Astrocyte (in vitro differentiated cells and primary cell): Measurements from ENCODE around the gene ABCA6.

Experiments
- CTCF ChIP-seq: IDR thresholded peaks from 2 replicates; pipeline ENCODE4 v1.5.1; 2011; ENCODE audit warnings: low read depth, mild to moderate bottlenecking, inconsistent platforms, low read length, moderate library complexity; ENCODE audit not compliant: insufficient read depth
- EZH2 ChIP-seq: IDR thresholded peaks from 2 replicates; pipeline ENCODE4 v1.6.1; 2012; ENCODE audit warnings: mild to moderate bottlenecking, low read length, inconsistent platforms; ENCODE audit not compliant: insufficient read depth

GRCh38 chr17:69093279-69093789, 48.4 kb downstream of the ABCA6 start:
- no peak for TF ChIP-seq CTCF
- no peak for TF ChIP-seq EZH2
